Measurements from ENCODE around the gene TPRG1L.
A peak's percentile ranks its signal among the peaks of the same experiment; 100 is the strongest.

The TPRG1L gene

DNA sequence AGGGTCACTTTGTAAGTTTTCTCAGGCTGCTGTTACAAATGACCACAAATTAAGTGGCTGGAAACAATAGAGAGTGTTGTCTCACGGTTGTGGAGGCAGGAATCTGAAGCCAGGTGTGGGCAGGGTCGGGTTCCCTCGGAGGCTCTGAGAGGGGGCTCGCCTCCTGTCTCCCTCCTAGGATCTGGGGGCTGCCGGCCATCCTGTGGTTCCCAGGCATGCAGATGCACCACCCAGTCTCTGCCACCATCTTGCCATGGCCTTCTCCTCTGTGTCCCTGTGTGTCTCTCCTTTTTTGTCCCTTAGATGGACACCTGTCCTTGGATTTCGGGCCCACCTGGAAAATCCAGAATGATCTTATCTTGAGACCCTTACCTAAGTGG is 32.3 kb downstream of the TPRG1L start:
- Histone ChIP-seq H3K4me3 (ENCODE audit: low read depth, low read length) (no peak overlapping the region), H3K27ac (ENCODE audit: extremely low read depth, low read depth, low read length) (no peak overlapping the region), H3K9me3 (ENCODE audit: control insufficient read depth, insufficient read depth, low read depth, low read length) (no peaks in the 10 kb centered on the region), H3K36me3 (ENCODE audit: control insufficient read depth in 2 of 2, insufficient read depth in 1 of 2, low read length in 2 of 2) (no peaks in the 10 kb centered on the region), H3K4me1 (ENCODE audit: control insufficient read depth, insufficient read depth, low read length) (peaks cover 5% of the 10 kb centered on the region; the same call in 1 of the 2 replicates)
- ChIA-PET POLR2A (no interaction called here), CTCF (no interaction called here)
- TF ChIP-seq ZNF132 (tag by site-specific recombination; IDR thresholded peaks at IDR 0.05; ENCODE audit: borderline replicate concordance) (no peak), OSR2 (tag by site-specific recombination; IDR thresholded peaks at IDR 0.05) (no peak), KLF7 (tag by site-specific recombination; IDR thresholded peaks at IDR 0.05; ENCODE audit: borderline replicate concordance) (no peak), YY2 (tag by site-specific recombination; IDR thresholded peaks at IDR 0.05) (no peak), MYNN (tag by site-specific recombination; IDR thresholded peaks at IDR 0.05; ENCODE audit: borderline replicate concordance) (no peak)

DNA sequence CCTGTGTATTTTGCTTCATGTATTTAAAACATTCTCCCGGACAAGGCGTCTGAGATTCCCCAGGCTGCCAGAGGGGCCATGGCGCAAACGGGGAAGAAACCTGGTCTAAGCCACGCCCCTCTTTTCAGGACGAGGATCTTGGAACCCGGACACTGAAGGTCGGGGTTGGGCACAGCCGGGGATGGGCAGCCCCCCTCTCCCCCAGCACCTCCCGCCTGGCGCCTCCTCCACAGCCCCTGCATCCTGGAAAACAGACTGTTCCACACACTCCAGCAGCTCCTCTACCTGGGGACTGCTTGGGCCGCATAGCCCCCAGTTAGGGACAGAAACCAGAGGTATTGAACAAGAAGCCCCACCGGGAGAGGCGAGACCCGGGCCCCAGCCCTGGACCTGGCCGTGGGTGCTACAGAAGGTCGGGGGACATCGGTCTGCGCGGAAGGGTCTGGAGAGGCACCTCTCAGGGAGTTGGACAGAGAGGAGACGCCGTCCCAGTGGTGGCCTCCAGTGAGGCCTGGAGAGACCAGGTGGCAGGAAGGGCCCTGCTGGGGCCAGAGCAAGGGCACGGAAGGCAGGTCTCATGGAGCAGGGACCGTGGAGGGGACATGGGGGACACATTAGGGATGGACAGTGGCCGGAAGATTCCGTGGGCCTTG is 32.9 kb downstream of the TPRG1L start:
- Histone ChIP-seq H3K9me3 (ENCODE audit: control insufficient read depth, insufficient read depth, low read depth, low read length) (no peaks in the 10 kb centered on the region), H3K4me1 (ENCODE audit: control insufficient read depth, insufficient read depth, low read length) (peaks cover 5% of the 10 kb centered on the region; the same call in 1 of the 2 replicates), H3K4me3 (ENCODE audit: low read depth, low read length) (no peak overlapping the region), H3K36me3 (ENCODE audit: control insufficient read depth in 2 of 2, insufficient read depth in 1 of 2, low read length in 2 of 2) (no peaks in the 10 kb centered on the region), H3K27ac (ENCODE audit: extremely low read depth, low read depth, low read length) (no peak overlapping the region)
- POLR2A ChIA-PET: no interaction called here
- CTCF ChIA-PET: interaction anchor here (0.6 kb wide), 1 partner anchor 1342 kb away, joined by 3 read pairs; no protein-coding TSS in a partner anchor
- TF ChIP-seq GLIS2 (tag by site-specific recombination; IDR thresholded peaks at IDR 0.05) (0 out of 2 replicates have a peak, but pooled peaks have one; percentile 11), EGR2 (tag by site-specific recombination; IDR thresholded peaks at IDR 0.05; ENCODE audit: low read depth) (no peak), HOXD13 (CRISPR knock-in tag; IDR thresholded peaks at IDR 0.05; ENCODE audit: borderline replicate concordance) (no peak), GLIS1 (tag by site-specific recombination; IDR thresholded peaks at IDR 0.05) (no peak), OVOL3 (tag by site-specific recombination; IDR thresholded peaks at IDR 0.05) (no peak), ZBTB1 (tag by site-specific recombination; IDR thresholded peaks at IDR 0.05) (no peak), ZNF23 (tag by site-specific recombination; IDR thresholded peaks at IDR 0.05; ENCODE audit: borderline replicate concordance) (no peak), ZIC2 (tag by site-specific recombination; IDR thresholded peaks at IDR 0.05) (0 out of 2 replicates have a peak, but pooled peaks have one; percentile 8), ZNF560 (tag by site-specific recombination; IDR thresholded peaks at IDR 0.05; ENCODE audit: borderline replicate concordance) (no peak)
- TF ChIP-seq, protein P1, sequence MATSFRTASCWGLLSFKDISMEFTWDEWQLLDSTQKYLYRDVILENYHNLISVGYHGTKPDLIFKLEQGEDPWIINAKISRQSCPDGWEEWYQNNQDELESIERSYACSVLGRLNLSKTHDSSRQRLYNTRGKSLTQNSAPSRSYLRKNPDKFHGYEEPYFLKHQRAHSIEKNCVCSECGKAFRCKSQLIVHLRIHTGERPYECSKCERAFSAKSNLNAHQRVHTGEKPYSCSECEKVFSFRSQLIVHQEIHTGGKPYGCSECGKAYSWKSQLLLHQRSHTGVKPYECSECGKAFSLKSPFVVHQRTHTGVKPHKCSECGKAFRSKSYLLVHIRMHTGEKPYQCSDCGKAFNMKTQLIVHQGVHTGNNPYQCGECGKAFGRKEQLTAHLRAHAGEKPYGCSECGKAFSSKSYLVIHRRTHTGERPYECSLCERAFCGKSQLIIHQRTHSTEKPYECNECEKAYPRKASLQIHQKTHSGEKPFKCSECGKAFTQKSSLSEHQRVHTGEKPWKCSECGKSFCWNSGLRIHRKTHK (tag by site-specific recombination; IDR thresholded peaks at IDR 0.05): no peak
- TF ChIP-seq, protein P2, sequence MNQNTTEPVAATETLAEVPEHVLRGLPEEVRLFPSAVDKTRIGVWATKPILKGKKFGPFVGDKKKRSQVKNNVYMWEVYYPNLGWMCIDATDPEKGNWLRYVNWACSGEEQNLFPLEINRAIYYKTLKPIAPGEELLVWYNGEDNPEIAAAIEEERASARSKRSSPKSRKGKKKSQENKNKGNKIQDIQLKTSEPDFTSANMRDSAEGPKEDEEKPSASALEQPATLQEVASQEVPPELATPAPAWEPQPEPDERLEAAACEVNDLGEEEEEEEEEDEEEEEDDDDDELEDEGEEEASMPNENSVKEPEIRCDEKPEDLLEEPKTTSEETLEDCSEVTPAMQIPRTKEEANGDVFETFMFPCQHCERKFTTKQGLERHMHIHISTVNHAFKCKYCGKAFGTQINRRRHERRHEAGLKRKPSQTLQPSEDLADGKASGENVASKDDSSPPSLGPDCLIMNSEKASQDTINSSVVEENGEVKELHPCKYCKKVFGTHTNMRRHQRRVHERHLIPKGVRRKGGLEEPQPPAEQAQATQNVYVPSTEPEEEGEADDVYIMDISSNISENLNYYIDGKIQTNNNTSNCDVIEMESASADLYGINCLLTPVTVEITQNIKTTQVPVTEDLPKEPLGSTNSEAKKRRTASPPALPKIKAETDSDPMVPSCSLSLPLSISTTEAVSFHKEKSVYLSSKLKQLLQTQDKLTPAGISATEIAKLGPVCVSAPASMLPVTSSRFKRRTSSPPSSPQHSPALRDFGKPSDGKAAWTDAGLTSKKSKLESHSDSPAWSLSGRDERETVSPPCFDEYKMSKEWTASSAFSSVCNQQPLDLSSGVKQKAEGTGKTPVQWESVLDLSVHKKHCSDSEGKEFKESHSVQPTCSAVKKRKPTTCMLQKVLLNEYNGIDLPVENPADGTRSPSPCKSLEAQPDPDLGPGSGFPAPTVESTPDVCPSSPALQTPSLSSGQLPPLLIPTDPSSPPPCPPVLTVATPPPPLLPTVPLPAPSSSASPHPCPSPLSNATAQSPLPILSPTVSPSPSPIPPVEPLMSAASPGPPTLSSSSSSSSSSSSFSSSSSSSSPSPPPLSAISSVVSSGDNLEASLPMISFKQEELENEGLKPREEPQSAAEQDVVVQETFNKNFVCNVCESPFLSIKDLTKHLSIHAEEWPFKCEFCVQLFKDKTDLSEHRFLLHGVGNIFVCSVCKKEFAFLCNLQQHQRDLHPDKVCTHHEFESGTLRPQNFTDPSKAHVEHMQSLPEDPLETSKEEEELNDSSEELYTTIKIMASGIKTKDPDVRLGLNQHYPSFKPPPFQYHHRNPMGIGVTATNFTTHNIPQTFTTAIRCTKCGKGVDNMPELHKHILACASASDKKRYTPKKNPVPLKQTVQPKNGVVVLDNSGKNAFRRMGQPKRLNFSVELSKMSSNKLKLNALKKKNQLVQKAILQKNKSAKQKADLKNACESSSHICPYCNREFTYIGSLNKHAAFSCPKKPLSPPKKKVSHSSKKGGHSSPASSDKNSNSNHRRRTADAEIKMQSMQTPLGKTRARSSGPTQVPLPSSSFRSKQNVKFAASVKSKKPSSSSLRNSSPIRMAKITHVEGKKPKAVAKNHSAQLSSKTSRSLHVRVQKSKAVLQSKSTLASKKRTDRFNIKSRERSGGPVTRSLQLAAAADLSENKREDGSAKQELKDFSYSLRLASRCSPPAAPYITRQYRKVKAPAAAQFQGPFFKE (tag by site-specific recombination; IDR thresholded peaks at IDR 0.05; ENCODE audit: borderline replicate concordance): no peak
